Progenitor cell of endocrine pancreas (in vitro differentiated cells): ENCODE results near the gene TLE2. TPM values are rescaled to one million over a fixed set of nuclear protein-coding genes. Genes with fewer than 3 reads are reported as not detected.

ENCODE experiments used
- DNase-seq: peaks from one replicate; pipeline ENCODE4 v3.0.0; 2021; ENCODE audit warnings: low spot score; ENCODE audit not compliant: unreplicated experiment
- H3K27ac Mint-ChIP-seq: 2 replicates; pipeline ENCODE4 v1.8.0; 2021; ENCODE audit warnings: mild to moderate bottlenecking, moderate library complexity, mixed read lengths
- H3K27me3 Mint-ChIP-seq: 2 replicates; pipeline ENCODE4 v1.8.0; 2021; ENCODE audit warnings: mixed read lengths
- H3K36me3 Mint-ChIP-seq: 2 replicates; pipeline ENCODE4 v1.8.0; 2022; ENCODE audit warnings: mixed read lengths; ENCODE audit not compliant: insufficient read depth
- H3K4me1 Mint-ChIP-seq: 2 replicates; pipeline ENCODE4 v1.8.0; 2021; ENCODE audit warnings: low read depth, mixed read lengths
- H3K4me3 Mint-ChIP-seq: 2 replicates; pipeline ENCODE4 v1.8.0; 2021; ENCODE audit warnings: low read depth, mild to moderate bottlenecking, moderate library complexity, mixed read lengths
- H3K9me3 Mint-ChIP-seq: 2 replicates; pipeline ENCODE4 v1.8.0; 2021; ENCODE audit warnings: low read depth, mixed read lengths
- CTCF ChIP-seq: fragments of 200-600 bp; sonication (generic); IDR thresholded peaks from one replicate; pipeline ENCODE4 v1.5.0; 2021; ENCODE audit warnings: antibody characterized with exemption, mild to moderate bottlenecking; ENCODE audit not compliant: unreplicated experiment
- total RNA-seq: library from RNA; stranded (reverse); gene quantifications from 2 replicates; pipeline ENCODE4 v1.2.1, GENCODE V29; 2021

The TLE2 gene
- total RNA-seq, 1 donor from 2014 or later = 160 TPM

- no peak for TF ChIP-seq CTCF
- no peak for DNase-seq
- peak within 1 kb of the TSS; percentile 90 for H3K27ac Mint-ChIP-seq
Observed at GRCh38 chr19:3062165-3063105, 33.4 kb upstream of the TLE2 start, which contains the start of gene TLE5. Gene TLE5, minus strand, starts transcription at chr19:3062495. Its CDS starts 295 bp downstream, at chr19:3062200.

GRCh38 chr19:3061182-3062161, 32.4 kb upstream of the TLE2 start:
- peak overlapping the region; percentile 86 for H3K27ac Mint-ChIP-seq

More at GRCh38 chr19:3062165-3063105, 33.4 kb upstream of the TLE2 start, which contains the start of gene TLE5:
- H3K9me3 Mint-ChIP-seq = no peaks in the 10 kb centered on the region
- peaks cover 31% of the 10 kb centered on the region for H3K4me1 Mint-ChIP-seq
- peak within 1 kb of the TSS; percentile 76 for H3K4me3 Mint-ChIP-seq
- peaks cover 13% of the 10 kb centered on the region for H3K36me3 Mint-ChIP-seq
- no peaks in the 10 kb centered on the region for H3K27me3 Mint-ChIP-seq

GRCh38 chr19:3060857-3061181, 31.7 kb upstream of the TLE2 start:
- Mint-ChIP-seq H3K4me1 (peaks cover 27% of the 10 kb centered on the region), H3K9me3 (no peaks in the 10 kb centered on the region), H3K27me3 (no peaks in the 10 kb centered on the region), H3K4me3 (peak overlapping the region; percentile 81), H3K27ac (peak overlapping the region; percentile 86), H3K36me3 (peaks cover 18% of the 10 kb centered on the region)
- no peak for TF ChIP-seq CTCF
- DNase-seq = no peak

More at GRCh38 chr19:3061182-3062161, 32.4 kb upstream of the TLE2 start:
- Mint-ChIP-seq H3K36me3 (peaks cover 17% of the 10 kb centered on the region), H3K4me3 (peak overlapping the region; percentile 81), H3K4me1 (peaks cover 31% of the 10 kb centered on the region), H3K9me3 (no peaks in the 10 kb centered on the region), H3K27me3 (no peaks in the 10 kb centered on the region)
- no peak for DNase-seq
- TF ChIP-seq CTCF = no peak

- Mint-ChIP-seq H3K36me3 (peaks cover 27% of the 10 kb centered on the region), H3K27ac (peak overlapping the region; percentile 69), H3K4me3 (peak overlapping the region; percentile 57), H3K9me3 (no peaks in the 10 kb centered on the region), H3K4me1 (peaks cover 28% of the 10 kb centered on the region), H3K27me3 (no peaks in the 10 kb centered on the region)
- DNase-seq = no peak
- TF ChIP-seq CTCF = no peak
Observed at GRCh38 chr19:3059653-3060052, 30.6 kb upstream of the TLE2 start.

GRCh38 chr19:3058821-3059314, 29.8 kb upstream of the TLE2 start:
- Mint-ChIP-seq H3K36me3 (peaks cover 30% of the 10 kb centered on the region), H3K27me3 (no peaks in the 10 kb centered on the region), H3K4me3 (no peak overlapping the region), H3K9me3 (no peaks in the 10 kb centered on the region), H3K27ac (no peak overlapping the region), H3K4me1 (peaks cover 31% of the 10 kb centered on the region)
- DNase-seq = no peak
- no peak for TF ChIP-seq CTCF
